Measurements from ENCODE around the gene MYO7A.

Gene MYO7A

DNA sequence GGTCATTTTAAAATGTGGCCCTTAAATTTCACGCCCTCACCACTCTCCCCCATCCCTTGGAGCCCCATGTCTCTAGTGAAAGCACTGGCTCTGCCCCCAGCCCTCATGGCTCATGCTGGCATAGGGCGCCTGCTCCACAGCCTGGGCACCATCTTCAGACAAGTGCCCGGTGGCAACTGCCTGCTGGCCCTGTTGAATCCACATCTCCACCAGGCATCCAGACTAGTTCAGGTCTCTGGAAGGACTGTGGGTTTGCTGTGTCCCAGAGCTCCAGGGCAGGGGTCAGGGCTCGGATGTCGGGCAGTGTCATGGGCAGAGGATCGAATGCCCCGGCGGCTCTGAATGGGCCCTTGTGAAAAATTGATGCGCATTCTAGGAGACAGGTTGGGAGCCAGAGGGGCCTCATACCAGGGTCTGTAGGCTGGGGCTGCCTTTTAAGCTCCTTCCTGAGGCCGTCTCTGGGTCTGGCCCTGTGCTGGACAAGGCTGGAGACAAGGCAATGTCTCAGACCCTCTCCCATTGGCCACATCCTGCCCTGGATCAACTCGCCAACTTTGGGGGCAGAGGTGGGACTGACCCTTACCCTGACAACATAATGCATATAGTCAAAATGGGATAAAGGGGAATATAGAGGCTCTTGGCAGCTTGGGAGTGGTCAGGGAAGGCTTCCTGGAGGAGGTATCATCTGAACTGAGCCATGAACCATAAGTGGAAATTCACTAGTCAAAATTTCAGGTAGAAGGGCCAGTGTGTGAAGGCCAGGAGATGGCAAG lies 1.2 kb downstream of the MYO7A start:
- no peak for DNase-seq
- Histone ChIP-seq H3K36me3 (no peaks in the 10 kb centered on the region), H3K9me3 (ENCODE audit: severe bottlenecking) (no peaks in the 10 kb centered on the region), H3K4me3 (ENCODE audit: low read depth, low read length) (no peak overlapping the region), H3K27ac (no peak overlapping the region), H3K27me3 (ENCODE audit: insufficient read depth, low read depth, severe bottlenecking) (no peaks in the 10 kb centered on the region)
- TF ChIP-seq CTCF (IDR thresholded peaks at IDR 0.05; ENCODE audit: low read depth, low read length), result no peak

DNA sequence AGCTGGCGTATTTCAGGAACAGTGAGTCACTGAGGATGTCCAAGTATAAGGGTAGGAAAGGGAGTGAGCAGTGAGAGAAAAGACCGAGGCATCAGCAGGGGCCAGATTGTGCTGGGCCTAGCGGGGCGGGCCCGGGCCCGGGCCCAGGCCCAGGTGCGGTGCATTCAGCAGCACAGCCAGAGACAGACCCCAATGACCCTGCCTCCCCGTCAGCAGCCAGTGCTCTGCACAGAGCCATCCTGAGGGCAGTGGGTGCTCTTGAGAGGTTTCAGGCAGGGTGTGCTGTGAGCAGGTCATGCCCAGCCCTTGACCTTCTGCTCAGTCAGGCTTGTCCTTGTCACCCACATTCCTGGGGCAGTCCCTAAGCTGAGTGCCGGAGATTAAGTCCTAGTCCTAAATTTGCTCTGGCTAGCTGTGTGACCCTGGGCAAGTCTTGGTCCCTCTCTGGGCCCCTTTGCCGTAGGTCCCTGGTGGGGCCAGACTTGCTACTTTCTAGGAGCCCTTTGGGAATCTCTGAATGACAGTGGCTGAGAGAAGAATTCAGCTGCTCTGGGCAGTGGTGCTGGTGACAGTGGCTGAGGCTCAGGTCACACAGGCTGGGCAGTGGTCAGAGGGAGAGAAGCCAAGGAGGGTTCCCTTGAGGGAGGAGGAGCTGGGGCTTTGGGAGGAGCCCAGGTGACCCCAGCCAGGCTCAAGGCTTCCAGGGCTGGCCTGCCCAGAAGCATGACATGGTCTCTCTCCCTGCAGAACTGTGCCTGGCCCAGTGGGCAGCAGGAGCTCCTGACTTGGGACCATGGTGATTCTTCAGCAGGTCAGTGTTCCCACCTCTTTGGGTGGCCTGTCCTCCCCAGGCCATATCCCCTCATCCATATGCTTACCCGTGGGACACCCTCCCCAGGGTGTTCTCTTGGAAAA lies 2.1 kb downstream of the MYO7A start:
- Histone ChIP-seq H3K36me3 (no peaks in the 10 kb centered on the region), H3K27me3 (ENCODE audit: insufficient read depth, low read depth, severe bottlenecking) (no peaks in the 10 kb centered on the region), H3K4me3 (ENCODE audit: low read depth, low read length) (no peak overlapping the region), H3K27ac (no peak overlapping the region), H3K9me3 (ENCODE audit: severe bottlenecking) (no peaks in the 10 kb centered on the region)
- no peak for DNase-seq
- no peak for TF ChIP-seq CTCF (IDR thresholded peaks at IDR 0.05; ENCODE audit: low read depth, low read length)

DNA sequence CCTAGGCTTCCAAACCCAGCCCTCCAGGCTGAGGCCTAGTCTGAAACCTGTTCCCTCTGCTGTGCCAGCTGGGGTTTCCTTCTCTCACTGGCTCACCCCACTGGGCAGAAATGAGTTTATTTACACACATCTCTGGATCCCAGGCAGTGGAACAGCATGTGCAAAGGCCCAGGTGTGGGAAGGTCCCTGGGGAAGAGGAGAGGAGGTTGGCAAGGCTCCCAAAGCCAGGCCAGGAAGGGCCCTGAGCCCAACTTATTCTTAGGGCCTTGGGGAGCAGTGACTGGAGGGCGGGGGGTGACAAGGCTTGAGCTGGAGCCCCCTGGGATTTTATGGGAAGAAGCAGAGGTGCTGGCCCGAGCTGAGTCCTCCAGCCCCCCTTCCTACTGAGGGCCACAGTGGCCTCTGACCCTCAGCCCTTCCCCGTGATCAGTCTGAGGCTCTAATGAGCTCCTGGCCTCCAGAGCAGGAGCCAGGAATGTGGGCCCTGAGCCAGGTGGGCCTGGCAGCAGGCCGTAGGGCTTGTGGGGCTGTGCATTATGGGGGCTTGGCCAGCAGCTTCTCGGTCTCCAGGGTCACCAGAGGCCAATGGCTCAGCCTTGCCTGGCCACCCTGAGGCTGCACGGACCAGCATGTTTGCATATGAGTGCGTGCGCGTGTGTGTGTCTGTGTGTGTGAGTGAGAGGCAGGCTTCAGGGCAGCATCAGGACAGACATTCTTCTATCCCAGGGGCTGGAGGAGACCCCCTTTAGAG lies 2.9 kb downstream of the MYO7A start:
- Histone ChIP-seq H3K27ac (no peak overlapping the region), H3K9me3 (ENCODE audit: severe bottlenecking) (no peaks in the 10 kb centered on the region), H3K36me3 (no peaks in the 10 kb centered on the region), H3K27me3 (ENCODE audit: insufficient read depth, low read depth, severe bottlenecking) (no peaks in the 10 kb centered on the region), H3K4me3 (ENCODE audit: low read depth, low read length) (no peak overlapping the region)
- TF ChIP-seq CTCF (IDR thresholded peaks at IDR 0.05; ENCODE audit: low read depth, low read length), result no peak
- DNase-seq, result no peak

GRCh38 chr11:77131560-77131959 lies 3.5 kb downstream of the MYO7A start:
- TF ChIP-seq CTCF (IDR thresholded peaks at IDR 0.05; ENCODE audit: low read depth, low read length), result no peak
- Histone ChIP-seq H3K9me3 (ENCODE audit: severe bottlenecking) (no peaks in the 10 kb centered on the region), H3K27ac (no peak overlapping the region), H3K27me3 (ENCODE audit: insufficient read depth, low read depth, severe bottlenecking) (no peaks in the 10 kb centered on the region), H3K36me3 (no peaks in the 10 kb centered on the region), H3K4me3 (ENCODE audit: low read depth, low read length) (no peak overlapping the region)
- DNase-seq, result no peak

- H3K27ac ChIP-seq, result no peak overlapping the region
- no peak for DNase-seq
- H3K36me3 ChIP-seq, result no peaks in the 10 kb centered on the region; the same call in none of the 2 replicates
- no peak for TF ChIP-seq CTCF (IDR thresholded peaks at IDR 0.05; ENCODE audit: low read depth, low read length)
- no peaks in the 10 kb centered on the region for H3K9me3 ChIP-seq (ENCODE audit: severe bottlenecking)
- H3K27me3 ChIP-seq (ENCODE audit: insufficient read depth, low read depth, severe bottlenecking), result no peaks in the 10 kb centered on the region
- H3K4me3 ChIP-seq (ENCODE audit: low read depth, low read length), result no peak overlapping the region
These were observed 7.0 kb downstream of the MYO7A start for GRCh38 chr11:77135069-77135468.

Data from WERI-Rb-1 (cell line).